Measurements from ENCODE around the gene GLI3. TPM values are rescaled to one million over a fixed set of nuclear protein-coding genes. Genes with fewer than 3 reads are reported as not detected.
A peak's percentile ranks its signal among the peaks of the same experiment; 100 is the strongest.

GLI3 gene
- polyA plus RNA-seq, 1 donor = 5.4 TPM

GRCh38 chr7:42227021-42227420 lies 10.0 kb downstream of the GLI3 start:
- DNase-seq = no peak
- H3K4me3 ChIP-seq (ENCODE audit: low read length) = no peak overlapping the region
- peaks cover 24% of the 10 kb centered on the region for H3K27me3 ChIP-seq (ENCODE audit: control insufficient read depth, insufficient read depth, low read length)
- H3K9me3 ChIP-seq (ENCODE audit: control insufficient read depth, low read depth, low read length) = no peaks in the 10 kb centered on the region
- no peaks in the 10 kb centered on the region for H3K4me1 ChIP-seq (ENCODE audit: control insufficient read depth, insufficient read depth, low read length)
- no peaks in the 10 kb centered on the region for H3K36me3 ChIP-seq (ENCODE audit: control insufficient read depth, insufficient read depth, low read length)
- WGBS (ENCODE audit: insufficient coverage, low lambda C conversion rate) = 71% methylated on average over 2 of the region's 5 CpGs
- no peak overlapping the region for H3K27ac ChIP-seq (ENCODE audit: low read length)

- H3K9me3 ChIP-seq (ENCODE audit: control insufficient read depth, low read depth, low read length) = no peaks in the 10 kb centered on the region
- 80% methylated on average over 1 of the region's 5 CpGs for WGBS (ENCODE audit: insufficient coverage, low lambda C conversion rate)
- H3K27ac ChIP-seq (ENCODE audit: low read length) = no peak overlapping the region
- no peaks in the 10 kb centered on the region for H3K4me1 ChIP-seq (ENCODE audit: control insufficient read depth, insufficient read depth, low read length)
- no peak overlapping the region for H3K4me3 ChIP-seq (ENCODE audit: low read length)
- no peaks in the 10 kb centered on the region for H3K36me3 ChIP-seq (ENCODE audit: control insufficient read depth, insufficient read depth, low read length)
- peaks cover 24% of the 10 kb centered on the region for H3K27me3 ChIP-seq (ENCODE audit: control insufficient read depth, insufficient read depth, low read length)
- no peak for DNase-seq
These were observed 10.6 kb downstream of the GLI3 start for GRCh38 chr7:42226354-42226941.

- no peak for DNase-seq
- Histone ChIP-seq H3K9me3 (ENCODE audit: control insufficient read depth, low read depth, low read length) (no peaks in the 10 kb centered on the region), H3K4me1 (ENCODE audit: control insufficient read depth, insufficient read depth, low read length) (no peaks in the 10 kb centered on the region), H3K4me3 (ENCODE audit: low read length) (no peak overlapping the region), H3K36me3 (ENCODE audit: control insufficient read depth, insufficient read depth, low read length) (no peaks in the 10 kb centered on the region), H3K27me3 (ENCODE audit: control insufficient read depth, insufficient read depth, low read length) (peaks cover 21% of the 10 kb centered on the region), H3K27ac (ENCODE audit: low read length) (no peak overlapping the region)
- WGBS (ENCODE audit: insufficient coverage, low lambda C conversion rate) = 88% methylated on average over 3 of the region's 8 CpGs
These were observed 12.5 kb downstream of the GLI3 start for GRCh38 chr7:42224391-42225003.

- Histone ChIP-seq H3K9me3 (ENCODE audit: control insufficient read depth, low read depth, low read length) (no peaks in the 10 kb centered on the region), H3K4me1 (ENCODE audit: control insufficient read depth, insufficient read depth, low read length) (no peaks in the 10 kb centered on the region), H3K4me3 (ENCODE audit: low read length) (no peak overlapping the region), H3K36me3 (ENCODE audit: control insufficient read depth, insufficient read depth, low read length) (no peaks in the 10 kb centered on the region), H3K27ac (ENCODE audit: low read length) (no peak overlapping the region), H3K27me3 (ENCODE audit: control insufficient read depth, insufficient read depth, low read length) (peaks cover 8% of the 10 kb centered on the region)
- WGBS (ENCODE audit: insufficient coverage, low lambda C conversion rate) = 17% methylated on average over 1 of the region's 11 CpGs
- DNase-seq = peak in 1 of 2 donors; percentile 9
These were observed 14.1 kb downstream of the GLI3 start for GRCh38 chr7:42222891-42223290.

- no peak overlapping the region for H3K27ac ChIP-seq (ENCODE audit: low read length)
- H3K4me1 ChIP-seq (ENCODE audit: control insufficient read depth, insufficient read depth, low read length) = no peaks in the 10 kb centered on the region
These were observed 14.9 kb downstream of the GLI3 start for GRCh38 chr7:42222125-42222524.

GRCh38 chr7:42221304-42221703 lies 15.7 kb downstream of the GLI3 start:
- Histone ChIP-seq H3K27me3 (ENCODE audit: control insufficient read depth, insufficient read depth, low read length) (no peaks in the 10 kb centered on the region), H3K27ac (ENCODE audit: low read length) (no peak overlapping the region), H3K4me1 (ENCODE audit: control insufficient read depth, insufficient read depth, low read length) (no peaks in the 10 kb centered on the region), H3K4me3 (ENCODE audit: low read length) (no peak overlapping the region), H3K9me3 (ENCODE audit: control insufficient read depth, low read depth, low read length) (no peaks in the 10 kb centered on the region), H3K36me3 (ENCODE audit: control insufficient read depth, insufficient read depth, low read length) (no peaks in the 10 kb centered on the region)
- no CpG with 5 or more reads among the region's 5 CpGs for WGBS (ENCODE audit: insufficient coverage, low lambda C conversion rate)
- DNase-seq = no peak

More at GRCh38 chr7:42222125-42222524, 14.9 kb downstream of the GLI3 start:
- DNase-seq = no peak
- no CpG with 5 or more reads among the region's 2 CpGs for WGBS (ENCODE audit: insufficient coverage, low lambda C conversion rate)
- Histone ChIP-seq H3K27me3 (ENCODE audit: control insufficient read depth, insufficient read depth, low read length) (peaks cover under 1% of the 10 kb centered on the region), H3K9me3 (ENCODE audit: control insufficient read depth, low read depth, low read length) (no peaks in the 10 kb centered on the region), H3K36me3 (ENCODE audit: control insufficient read depth, insufficient read depth, low read length) (no peaks in the 10 kb centered on the region), H3K4me3 (ENCODE audit: low read length) (no peak overlapping the region)

GRCh38 chr7:42219447-42219846 lies 17.6 kb downstream of the GLI3 start:
- no peak for DNase-seq
- H3K27me3 ChIP-seq (ENCODE audit: control insufficient read depth, insufficient read depth, low read length) = no peaks in the 10 kb centered on the region
- no peak overlapping the region for H3K27ac ChIP-seq (ENCODE audit: low read length)
- no peak overlapping the region for H3K4me3 ChIP-seq (ENCODE audit: low read length)
- H3K4me1 ChIP-seq (ENCODE audit: control insufficient read depth, insufficient read depth, low read length) = no peaks in the 10 kb centered on the region
- WGBS (ENCODE audit: insufficient coverage, low lambda C conversion rate) = 81% methylated on average over 3 of the region's 3 CpGs
- no peaks in the 10 kb centered on the region for H3K9me3 ChIP-seq (ENCODE audit: control insufficient read depth, low read depth, low read length)
- H3K36me3 ChIP-seq (ENCODE audit: control insufficient read depth, insufficient read depth, low read length) = no peaks in the 10 kb centered on the region

- H3K27me3 ChIP-seq (ENCODE audit: control insufficient read depth, insufficient read depth, low read length) = no peaks in the 10 kb centered on the region
- H3K4me1 ChIP-seq (ENCODE audit: control insufficient read depth, insufficient read depth, low read length) = no peaks in the 10 kb centered on the region
- no peak overlapping the region for H3K4me3 ChIP-seq (ENCODE audit: low read length)
- H3K36me3 ChIP-seq (ENCODE audit: control insufficient read depth, insufficient read depth, low read length) = no peaks in the 10 kb centered on the region
- no CpG with 5 or more reads among the region's 2 CpGs for WGBS (ENCODE audit: insufficient coverage, low lambda C conversion rate)
- DNase-seq = no peak
- H3K9me3 ChIP-seq (ENCODE audit: control insufficient read depth, low read depth, low read length) = no peaks in the 10 kb centered on the region
- no peak overlapping the region for H3K27ac ChIP-seq (ENCODE audit: low read length)
These were observed 18.8 kb downstream of the GLI3 start for GRCh38 chr7:42218248-42218647.

GRCh38 chr7:42217548-42217947 lies 19.5 kb downstream of the GLI3 start:
- H3K27me3 ChIP-seq (ENCODE audit: control insufficient read depth, insufficient read depth, low read length) = no peaks in the 10 kb centered on the region
- no peaks in the 10 kb centered on the region for H3K9me3 ChIP-seq (ENCODE audit: control insufficient read depth, low read depth, low read length)
- no peaks in the 10 kb centered on the region for H3K36me3 ChIP-seq (ENCODE audit: control insufficient read depth, insufficient read depth, low read length)
- H3K4me3 ChIP-seq (ENCODE audit: low read length) = no peak overlapping the region
- no peak for DNase-seq
- no peaks in the 10 kb centered on the region for H3K4me1 ChIP-seq (ENCODE audit: control insufficient read depth, insufficient read depth, low read length)
- WGBS (ENCODE audit: insufficient coverage, low lambda C conversion rate) = no CpG with 5 or more reads among the region's 5 CpGs
- H3K27ac ChIP-seq (ENCODE audit: low read length) = no peak overlapping the region

GRCh38 chr7:42217053-42217452 lies 20.0 kb downstream of the GLI3 start:
- no peak overlapping the region for H3K4me3 ChIP-seq (ENCODE audit: low read length)
- H3K27me3 ChIP-seq (ENCODE audit: control insufficient read depth, insufficient read depth, low read length) = no peaks in the 10 kb centered on the region
- H3K4me1 ChIP-seq (ENCODE audit: control insufficient read depth, insufficient read depth, low read length) = no peaks in the 10 kb centered on the region
- no peak overlapping the region for H3K27ac ChIP-seq (ENCODE audit: low read length)
- no peaks in the 10 kb centered on the region for H3K9me3 ChIP-seq (ENCODE audit: control insufficient read depth, low read depth, low read length)
- DNase-seq = no peak
- no peaks in the 10 kb centered on the region for H3K36me3 ChIP-seq (ENCODE audit: control insufficient read depth, insufficient read depth, low read length)
- WGBS (ENCODE audit: insufficient coverage, low lambda C conversion rate) = no CpG with 5 or more reads among the region's 6 CpGs
